HG02884 (cell line): Measurements from ENCODE around the gene LRFN2.

Experiments used
- ATAC-seq: cut with Tn5 transposase; IDR thresholded peaks from one replicate; pipeline ENCODE4 v1.9.1; 2021; ENCODE audit warnings: mild to moderate bottlenecking, moderate library complexity; ENCODE audit not compliant: unreplicated experiment

LRFN2 gene

DNA sequence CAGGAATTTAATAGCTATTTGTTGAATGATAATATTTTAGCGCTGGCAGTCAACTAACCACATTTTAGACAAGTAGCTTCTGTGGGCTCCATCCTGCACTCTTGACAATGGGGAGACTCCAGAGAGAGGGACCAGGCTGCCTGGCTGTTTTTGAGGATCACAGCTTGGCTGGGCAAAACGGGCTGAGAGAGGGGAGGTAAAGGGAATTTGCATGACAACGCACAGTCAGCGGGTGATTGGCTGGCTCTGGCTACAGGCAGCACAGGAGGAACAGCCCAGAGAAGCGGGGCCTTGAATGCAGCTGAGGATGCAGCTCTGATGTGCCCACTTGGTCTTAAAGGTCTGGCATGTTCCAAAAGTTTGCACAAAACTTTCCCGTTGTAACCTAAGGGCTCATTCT, 41.2 kb downstream of the LRFN2 start:
- ATAC-seq, result no peak

DNA sequence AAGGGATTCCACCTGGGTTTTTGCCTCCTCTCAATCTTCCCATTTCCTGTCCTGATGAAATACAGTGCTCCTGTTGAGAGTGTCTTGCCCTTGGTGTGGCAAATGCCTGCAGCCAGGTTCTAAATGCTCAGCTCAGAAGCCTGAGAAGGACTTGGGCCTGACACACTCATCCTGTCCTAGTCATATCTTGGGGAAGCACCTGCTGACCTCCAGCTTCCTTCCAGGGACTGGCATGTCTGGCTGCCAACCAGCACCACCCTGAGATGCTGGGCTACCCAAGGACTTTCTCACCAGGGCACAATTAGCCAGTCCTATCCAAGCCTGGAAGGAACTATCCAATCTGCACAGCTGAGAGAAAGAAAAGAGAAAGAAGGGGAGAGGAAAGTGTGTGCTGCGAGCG, 43.4 kb downstream of the LRFN2 start:
- no peak for ATAC-seq

DNA sequence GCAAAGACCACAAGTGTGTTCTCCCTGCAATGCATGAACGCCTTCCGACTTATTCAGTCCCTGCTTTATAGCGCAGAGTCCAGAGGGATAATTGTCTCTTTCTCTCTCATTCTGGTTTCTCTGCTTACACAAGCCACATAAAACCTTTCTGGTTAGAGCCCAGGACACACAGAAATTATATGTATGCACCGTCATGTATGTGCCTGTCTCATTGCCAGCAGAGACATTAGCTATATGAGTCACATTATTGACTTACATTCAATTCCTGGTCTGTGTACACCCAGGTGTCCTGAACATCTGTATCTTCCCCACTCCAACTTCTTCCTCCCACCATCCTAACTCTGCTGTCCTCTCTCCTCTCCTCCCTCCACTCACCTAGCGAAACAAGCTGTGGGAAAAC, 44.0 kb downstream of the LRFN2 start:
- no peak for ATAC-seq

DNA sequence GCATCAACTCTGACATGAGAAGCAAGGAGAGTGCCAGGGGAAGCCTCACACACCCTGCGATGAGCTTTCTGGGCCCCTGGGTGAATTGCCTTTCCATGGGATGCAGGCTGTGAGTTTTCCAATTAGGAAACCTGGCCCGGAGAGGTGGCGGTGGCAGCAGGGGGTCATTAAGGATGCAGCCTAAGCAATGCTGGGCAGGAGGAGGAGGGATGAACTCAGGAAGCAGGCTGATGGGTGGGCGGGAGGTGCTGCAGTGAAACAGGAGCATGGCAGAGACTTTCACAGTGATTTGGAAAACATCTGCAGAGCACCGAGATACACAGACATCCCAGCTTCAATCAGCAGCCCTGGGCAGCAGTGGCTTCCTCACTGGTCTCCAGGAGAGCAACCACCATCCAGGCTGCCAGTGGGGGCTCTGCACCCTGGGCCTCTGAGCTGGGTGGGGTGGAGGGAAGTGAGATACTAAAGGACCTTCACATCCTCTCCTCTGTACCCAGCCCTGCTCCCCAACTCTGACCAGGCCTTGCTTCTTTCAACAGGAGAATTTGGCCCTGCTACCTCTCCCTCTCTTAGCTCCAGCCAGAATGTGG, 44.9 kb downstream of the LRFN2 start:
- no peak for ATAC-seq

DNA sequence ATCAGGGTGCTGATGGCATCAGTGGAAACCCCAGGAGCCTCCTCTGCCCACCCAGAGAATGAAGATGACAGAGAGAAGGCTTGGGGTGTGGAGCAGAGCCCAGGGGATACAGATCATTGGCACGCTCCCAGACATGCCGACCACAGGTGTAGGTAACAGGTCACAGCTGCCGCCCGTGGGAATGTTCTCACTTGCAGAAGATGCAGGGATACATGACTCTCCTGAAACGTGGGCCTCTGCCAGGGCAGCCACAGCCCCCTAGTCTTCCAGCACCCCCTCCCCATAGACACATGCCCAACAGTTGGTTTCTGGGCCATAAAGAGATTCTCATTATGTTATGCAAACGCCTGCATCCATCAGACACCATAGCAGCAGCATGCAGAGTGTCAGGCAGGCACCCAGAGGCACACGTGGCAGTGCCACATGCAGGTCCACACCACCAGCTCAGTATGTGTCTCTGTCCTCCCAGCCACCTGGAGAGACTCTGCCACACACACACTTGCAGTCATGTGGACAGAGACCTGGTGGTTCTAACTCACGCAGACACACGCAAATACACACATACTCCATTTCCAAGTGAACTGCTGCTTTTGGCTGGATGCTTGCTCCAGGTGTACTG, 45.5 kb downstream of the LRFN2 start:
- ATAC-seq, result no peak

DNA sequence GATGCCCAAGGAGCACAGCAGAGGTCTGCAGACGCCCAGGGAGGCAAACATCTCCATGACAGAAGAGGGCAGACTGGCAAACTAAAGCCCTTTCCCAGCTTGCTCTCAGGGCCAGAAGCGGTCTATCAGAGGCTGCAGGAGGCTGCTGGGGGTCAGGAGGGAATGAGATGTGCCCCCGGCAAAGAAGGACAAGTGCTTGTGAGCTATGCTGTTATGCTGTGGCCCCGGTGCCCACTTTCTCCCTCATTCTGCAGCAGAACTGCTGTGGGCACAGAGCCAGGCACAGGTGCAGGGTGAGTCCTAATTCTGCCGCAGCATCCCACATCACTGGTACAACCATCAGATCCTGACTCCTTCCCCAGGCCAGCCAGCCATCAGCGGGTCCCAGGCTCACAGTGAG, 46.4 kb downstream of the LRFN2 start:
- ATAC-seq, result no peak

DNA sequence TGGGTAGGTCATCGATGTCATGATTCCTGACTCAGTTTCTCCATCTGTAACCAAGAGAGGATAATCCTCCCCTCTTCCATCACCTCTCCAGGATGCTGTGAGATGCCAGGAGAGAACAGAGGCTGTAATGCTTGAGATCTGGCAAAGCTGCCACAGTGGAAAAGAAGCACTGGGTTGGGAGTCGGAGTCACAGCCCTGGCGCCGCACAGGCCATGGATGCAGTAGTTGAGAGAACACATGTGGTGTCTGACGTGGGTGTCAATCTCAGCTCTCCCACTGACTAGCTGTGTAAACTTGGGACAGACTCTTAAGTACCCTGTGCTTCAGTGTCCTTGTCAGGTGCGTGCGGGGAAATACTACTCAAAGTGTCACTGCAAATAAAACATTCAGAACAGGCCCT, 47.3 kb downstream of the LRFN2 start:
- no peak for ATAC-seq

DNA sequence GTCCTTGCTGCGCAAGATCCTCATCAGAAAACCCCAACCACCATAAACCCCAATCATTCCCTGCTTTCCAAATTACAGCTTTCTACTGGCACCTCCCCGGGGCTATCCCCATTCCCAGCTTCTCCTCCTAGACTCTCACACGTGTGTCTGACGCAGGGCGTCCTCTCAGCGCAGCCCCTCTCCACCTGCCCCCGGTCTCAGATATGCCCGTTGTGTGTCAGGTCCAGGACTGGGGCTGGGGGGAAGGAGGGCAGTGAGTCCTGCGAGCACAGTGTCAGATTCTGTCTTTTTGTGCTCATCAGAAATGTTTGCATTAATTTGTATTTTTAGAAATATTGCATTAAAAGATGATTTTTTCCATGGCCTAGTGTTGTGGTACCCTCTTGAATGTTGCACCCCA, 48.6 kb downstream of the LRFN2 start:
- ATAC-seq, result no peak

DNA sequence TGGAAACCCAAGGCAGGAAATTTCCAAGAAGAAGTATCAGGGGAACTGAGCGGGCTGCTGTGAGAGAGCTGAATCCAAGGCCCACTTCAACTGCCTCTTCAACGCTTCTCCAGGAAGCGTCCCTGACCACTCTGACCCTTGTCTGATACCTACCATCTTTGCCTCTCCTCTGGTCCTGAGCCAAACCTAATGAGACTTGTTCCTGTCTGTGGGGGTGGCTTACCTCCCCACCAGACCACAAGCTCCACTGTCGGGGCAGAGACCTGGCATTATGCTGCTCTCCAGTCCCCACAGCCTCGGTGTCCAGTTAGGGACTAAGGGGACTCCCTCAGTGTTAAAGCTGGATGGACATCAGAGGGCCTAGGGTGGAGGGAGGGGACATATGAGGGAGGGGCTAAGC, 49.7 kb downstream of the LRFN2 start:
- ATAC-seq, result no peak

DNA sequence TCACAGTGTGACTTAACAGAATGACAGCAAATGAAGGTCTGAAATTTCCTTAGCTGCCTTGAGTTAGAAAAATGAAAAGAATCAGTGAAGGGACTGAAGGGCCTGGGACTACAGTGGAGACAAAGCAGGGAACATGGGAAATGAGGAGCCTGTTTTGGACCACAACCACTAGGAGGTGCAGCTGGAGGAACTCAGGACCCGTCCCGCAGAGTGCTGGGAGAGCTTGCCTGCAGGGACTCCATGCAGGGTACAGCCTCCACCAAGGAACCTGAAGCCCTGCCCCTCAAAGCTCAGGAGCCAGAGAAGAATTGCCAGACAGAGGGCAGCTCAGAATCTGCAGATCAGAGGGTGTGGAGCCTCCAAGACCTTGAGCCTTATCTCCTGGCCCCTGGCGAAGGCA, 50.7 kb downstream of the LRFN2 start:
- ATAC-seq, result no peak

DNA sequence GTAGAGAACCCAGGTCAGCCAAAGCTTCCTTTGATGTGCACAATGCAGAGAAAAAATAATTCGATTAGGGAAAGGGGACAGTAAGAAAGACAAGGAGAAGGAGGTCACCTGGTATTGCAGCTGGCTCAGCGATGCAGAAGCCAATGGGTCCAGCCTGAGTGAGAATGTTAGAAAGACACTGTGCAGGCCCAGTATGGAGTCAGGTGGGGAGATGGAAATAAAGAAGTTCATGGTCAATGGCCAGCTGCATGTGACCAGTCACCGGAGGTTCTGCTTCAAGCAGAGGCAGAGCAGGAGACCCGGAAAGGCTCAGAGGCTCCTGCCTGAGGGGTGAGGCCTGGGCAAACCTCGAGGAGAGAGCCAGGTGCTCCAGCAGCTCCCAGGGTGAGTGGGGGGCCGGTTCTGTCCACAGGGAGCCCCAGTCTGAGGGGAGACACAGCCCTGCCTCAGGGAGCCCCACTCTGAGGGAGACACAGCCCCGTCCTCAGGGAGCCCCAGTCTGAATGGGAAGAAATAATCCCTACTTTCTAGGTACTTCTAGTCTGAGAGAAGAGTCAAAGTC, 51.3 kb downstream of the LRFN2 start:
- no peak for ATAC-seq

DNA sequence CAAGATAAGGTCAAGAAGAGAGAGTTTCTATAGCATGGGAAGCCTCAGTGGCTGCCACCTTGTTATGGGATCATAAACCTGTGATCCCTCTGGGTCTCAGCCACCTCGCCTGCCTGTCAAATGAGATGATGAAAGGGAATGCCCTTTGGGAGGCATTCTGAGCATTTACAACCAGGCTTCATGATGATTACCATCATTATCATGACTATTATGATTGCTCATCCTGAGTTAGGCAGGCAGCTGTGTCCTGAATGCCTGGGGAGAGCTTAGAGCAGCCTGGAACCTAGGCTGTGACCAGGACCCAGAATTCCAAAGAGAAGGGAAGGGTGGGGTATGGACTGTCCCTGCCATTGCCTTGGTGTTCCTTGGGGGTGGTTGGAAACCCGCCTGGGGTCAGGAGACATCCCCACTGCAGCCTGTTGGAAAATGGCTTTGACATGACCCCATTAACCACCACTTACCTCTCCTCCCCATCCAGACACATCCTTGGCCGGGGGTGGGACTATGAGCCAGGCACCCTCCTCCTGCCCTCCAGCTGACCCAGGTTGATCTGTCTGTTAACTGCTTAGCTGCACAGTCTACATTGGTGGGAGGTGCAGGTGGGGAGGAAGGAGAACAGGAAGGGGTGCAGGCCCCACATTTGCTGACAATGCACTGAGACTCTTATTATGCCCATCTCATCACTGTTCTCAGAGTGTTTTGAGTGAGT, 51.9 kb downstream of the LRFN2 start:
- no peak for ATAC-seq

DNA sequence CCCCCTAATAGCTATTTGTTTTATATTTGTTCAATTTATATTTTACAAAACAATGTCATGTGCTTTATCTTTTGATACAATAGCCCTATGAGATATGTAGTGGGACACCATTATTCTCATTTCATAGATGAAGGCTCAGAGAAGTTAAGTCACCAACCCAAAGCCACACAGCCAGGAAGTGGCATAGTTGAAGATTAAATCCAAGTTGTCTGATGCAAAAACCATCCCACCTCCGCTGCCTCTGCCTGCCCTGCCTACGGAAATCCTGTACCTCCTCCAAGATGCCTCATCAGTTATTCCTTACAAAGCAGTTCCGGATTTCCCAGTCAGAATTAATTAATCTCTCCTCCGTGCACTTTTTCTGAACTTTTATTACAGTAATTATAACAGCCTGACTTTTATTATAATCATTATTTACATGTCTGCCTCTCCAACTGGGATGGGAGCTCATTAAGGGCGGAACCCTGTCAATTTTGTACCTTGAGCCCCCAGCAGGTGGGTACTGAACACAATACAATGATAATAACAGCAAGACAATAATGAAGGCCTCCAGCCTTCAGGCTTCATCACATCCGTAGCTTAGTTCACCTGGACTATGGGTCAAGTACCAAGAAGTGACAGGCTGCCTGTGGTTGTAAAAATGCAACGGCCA, 54.7 kb downstream of the LRFN2 start:
- no peak for ATAC-seq

DNA sequence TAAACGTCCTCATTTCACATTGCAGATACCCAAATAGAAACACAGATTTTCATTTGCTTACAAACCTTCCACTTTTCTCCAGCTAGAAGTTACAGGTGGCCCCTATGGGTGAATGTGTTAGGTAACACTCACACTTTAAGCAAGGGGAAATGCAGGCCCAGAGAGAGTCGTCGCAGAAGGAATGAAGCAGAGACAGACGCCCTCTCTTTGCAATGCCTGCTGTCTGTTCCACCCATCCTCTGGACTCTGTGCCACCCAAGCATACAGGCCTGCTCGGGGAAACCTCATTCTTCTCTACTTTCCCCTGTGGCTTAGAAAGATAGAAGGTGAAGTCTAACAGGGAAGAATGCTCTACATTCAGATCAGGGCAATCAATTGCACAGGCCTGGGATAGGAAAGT, 57.2 kb downstream of the LRFN2 start:
- ATAC-seq, result no peak

DNA sequence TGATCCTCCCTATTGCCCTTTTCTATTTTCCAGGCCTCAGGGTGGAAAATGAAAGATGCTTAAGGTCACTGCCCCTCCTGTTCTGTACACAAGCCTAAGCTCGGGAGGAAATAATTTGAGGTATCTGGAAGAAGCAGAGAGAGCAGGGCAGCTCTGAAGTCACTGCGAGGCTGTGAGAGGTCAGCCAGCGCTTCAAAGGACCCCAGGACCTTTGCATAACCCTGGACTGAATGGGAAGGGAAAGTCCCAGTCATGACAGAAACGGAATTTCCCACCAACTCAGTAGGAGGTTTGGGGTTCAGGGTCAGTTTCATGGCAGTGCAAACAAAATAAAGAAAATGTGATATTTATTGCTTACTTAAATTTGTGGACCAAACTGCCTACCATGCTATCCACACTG, 58.1 kb downstream of the LRFN2 start:
- ATAC-seq, result no peak

DNA sequence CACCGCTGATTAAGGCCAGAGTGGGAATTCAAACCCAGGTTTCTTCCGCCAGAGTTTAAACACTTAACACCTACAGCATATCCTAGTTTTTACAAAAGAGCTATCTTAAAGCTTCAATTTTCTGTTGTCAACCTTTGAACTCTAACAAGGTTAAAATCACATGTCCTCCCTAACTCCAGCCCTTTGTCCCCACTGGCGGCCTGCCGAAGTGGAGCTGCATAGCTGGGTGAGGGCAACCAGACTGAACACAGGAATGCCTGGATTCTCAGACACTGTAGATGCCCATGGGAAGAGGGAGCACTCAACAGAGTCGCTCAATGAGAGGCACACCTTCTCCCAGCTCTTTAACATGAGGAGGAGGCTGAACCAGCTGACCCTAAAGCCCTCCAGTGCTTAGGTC, 59.1 kb downstream of the LRFN2 start:
- ATAC-seq, result no peak

DNA sequence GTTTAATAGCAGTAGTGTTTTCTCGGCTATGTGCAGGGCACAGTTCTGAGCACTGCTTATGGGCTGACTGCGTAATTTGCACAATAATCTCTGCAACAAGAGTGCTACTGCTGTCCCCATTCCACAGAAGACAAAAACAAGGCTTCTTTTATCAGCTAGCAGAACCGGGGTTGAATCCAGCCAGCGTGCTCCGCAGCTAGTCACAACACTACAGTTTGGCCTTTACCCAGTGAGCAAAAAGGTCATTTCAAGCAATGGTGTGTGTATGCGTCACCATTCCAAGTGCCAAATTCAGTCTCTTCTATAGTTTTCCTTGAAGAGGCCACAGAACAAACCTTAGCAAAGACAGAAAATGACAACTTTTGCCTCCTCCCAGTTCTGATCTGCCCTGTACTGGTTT, 61.1 kb downstream of the LRFN2 start:
- no peak for ATAC-seq

DNA sequence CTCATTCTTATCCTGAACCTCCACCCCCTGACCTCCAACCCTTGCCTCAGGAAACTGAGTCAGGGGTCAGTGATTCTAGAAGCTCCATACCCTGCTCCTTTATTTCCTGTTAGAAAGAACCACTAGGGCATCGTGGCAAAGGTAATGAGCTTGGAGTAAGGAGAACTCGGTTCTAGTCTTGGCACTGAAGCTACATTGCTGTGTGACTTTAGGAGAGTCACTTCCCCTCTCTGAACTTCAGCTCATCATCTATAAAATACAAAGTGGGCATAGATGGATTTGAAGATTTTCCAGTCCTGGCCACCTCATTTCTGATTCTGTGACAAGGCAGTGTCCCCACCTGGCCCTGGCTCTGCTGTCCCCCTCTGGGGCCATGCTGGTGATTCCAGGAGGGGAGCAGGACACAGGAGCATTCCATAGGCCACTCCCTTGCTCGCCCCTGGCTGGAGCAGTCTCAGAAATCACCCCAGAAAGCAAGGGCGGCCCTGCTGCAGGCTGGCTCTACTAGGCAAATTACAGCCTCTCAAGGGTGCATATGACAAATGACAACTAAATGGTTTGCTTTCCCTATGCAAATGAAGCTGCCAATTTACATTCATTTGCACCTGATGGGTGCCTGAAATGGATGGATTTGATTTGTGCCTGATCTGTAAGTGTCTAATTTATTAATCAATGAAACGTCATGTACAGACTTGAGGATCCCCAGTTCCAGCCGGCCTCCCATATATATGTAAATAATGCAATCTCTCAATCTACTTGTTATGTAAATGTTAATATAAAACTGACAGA, 62.2 kb downstream of the LRFN2 start:
- ATAC-seq, result no peak

DNA sequence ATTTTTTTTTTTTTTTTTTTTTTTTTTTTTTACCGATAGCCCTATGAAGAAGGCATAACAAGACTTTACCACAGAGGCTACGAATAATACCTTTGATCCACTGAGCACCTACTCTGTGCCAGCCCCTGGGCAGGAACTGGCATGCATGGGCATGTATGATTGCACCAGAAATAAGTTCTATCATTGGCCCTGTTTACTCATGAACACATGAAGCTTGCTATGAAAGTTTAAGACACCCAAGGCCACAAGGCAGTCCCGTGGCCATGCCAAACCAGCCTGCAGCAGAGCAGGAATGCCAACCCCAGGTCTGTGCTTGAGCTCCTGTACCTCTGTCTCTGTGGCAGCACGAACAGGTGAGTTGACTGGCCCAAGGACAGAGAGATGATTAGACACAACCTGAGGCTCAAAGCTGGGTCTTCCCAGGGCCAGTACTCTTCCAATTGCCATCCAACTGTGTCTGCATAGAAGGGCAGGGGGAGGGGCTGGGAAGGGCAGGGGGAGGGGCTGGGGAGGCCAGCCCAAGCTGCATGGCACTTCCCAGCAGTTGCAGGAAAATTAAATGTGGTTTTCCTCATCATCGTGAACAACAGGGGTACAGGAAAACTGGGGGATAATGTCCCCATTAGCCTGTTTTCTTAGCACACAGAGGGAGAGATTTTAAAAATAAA, 63.5 kb downstream of the LRFN2 start:
- ATAC-seq, result no peak

DNA sequence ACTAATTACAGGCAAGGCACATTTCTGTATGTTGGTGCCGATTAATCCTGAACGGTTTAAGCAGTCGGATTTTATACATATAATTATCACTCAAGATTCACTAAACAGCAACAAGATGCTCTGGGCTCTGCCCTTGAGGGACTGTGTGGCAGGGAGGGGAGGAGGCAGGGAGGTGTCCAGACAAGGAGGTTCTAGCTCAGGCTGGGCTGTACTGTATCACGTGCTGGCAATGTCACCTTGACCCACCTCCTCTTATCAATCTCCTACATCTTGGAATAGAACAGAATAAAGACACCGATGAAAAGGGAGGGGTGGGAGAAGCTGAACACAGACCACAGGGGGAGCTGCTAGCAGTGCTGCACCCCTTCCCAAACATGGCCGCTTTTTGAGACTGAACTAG, 65.7 kb downstream of the LRFN2 start:
- ATAC-seq, result no peak

DNA sequence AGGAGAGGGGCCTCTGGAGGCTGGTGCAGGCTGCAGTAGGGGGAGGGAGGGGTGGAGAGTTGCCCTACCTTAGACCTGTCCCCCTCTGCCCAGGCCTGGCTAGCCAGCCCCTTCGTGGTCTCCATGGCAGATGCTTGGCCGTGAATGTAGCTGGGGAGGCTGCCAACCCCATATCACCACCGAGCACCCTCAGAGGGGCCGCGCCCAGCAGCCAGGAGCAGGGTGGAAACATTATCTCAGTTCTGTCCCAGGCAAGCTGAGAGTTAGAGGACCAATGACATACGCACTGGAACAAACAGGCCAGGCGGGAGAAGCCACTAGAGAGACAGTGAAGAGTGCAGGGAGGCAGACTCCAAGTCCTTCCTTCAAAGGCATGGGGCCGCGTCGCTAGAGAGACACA, 66.5 kb downstream of the LRFN2 start:
- ATAC-seq, result no peak
